KMS-11 (cell line): ENCODE data around the gene ANTKMT.

Source experiments
- H2AFZ ChIP-seq: fragments of 200-600 bp; sonication (generic); 2 replicates; pipeline ENCODE4 v1.6.1; 2016; ENCODE audit warnings: antibody characterized with exemption, mixed run types, low read depth
- H3K27ac ChIP-seq: fragments of 200-600 bp; sonication (generic); 2 replicates; pipeline ENCODE4 v1.6.1; 2016; ENCODE audit warnings: mild to moderate bottlenecking, mixed run types
- H3K27me3 ChIP-seq: fragments of 200-600 bp; sonication (generic); 2 replicates; pipeline ENCODE4 v1.6.1; 2017; ENCODE audit warnings: mild to moderate bottlenecking, low read depth, mixed run types, moderate library complexity; ENCODE audit not compliant: insufficient read depth
- H3K36me3 ChIP-seq: fragments of 200-600 bp; sonication (generic); 2 replicates; pipeline ENCODE4 v1.6.1; 2017; ENCODE audit warnings: mild to moderate bottlenecking, mixed run types; ENCODE audit not compliant: insufficient read depth
- H3K4me1 ChIP-seq: fragments of 200-600 bp; sonication (generic); 2 replicates; pipeline ENCODE4 v1.6.1; 2016; ENCODE audit warnings: mild to moderate bottlenecking, low read depth, mixed run types; ENCODE audit not compliant: poor library complexity, severe bottlenecking
- H3K4me2 ChIP-seq: fragments of 200-600 bp; sonication (generic); 2 replicates; pipeline ENCODE4 v1.7.0; 2016; ENCODE audit warnings: mild to moderate bottlenecking, mixed run types
- H3K4me3 ChIP-seq: fragments of 200-600 bp; sonication (generic); IDR thresholded peaks from 2 replicates; pipeline ENCODE4 v1.6.1; 2017; ENCODE audit warnings: low read depth, low read length, mixed read lengths; ENCODE audit not compliant: insufficient read depth
- H3K79me2 ChIP-seq: fragments of 200-600 bp; sonication (generic); 2 replicates; pipeline ENCODE4 v1.6.1; 2016; ENCODE audit warnings: low read depth, mixed run types; ENCODE audit not compliant: insufficient read depth
- H3K9ac ChIP-seq: fragments of 200-600 bp; sonication (generic); 2 replicates; pipeline ENCODE4 v1.6.1; 2016; ENCODE audit warnings: mild to moderate bottlenecking, mixed run types
- H4K20me1 ChIP-seq: fragments of 200-600 bp; sonication (generic); 2 replicates; pipeline ENCODE4 v1.6.1; 2016; ENCODE audit warnings: mild to moderate bottlenecking, mixed run types; ENCODE audit not compliant: insufficient read depth
- CTCF ChIP-seq: fragments of 200-600 bp; sonication (generic); conservative IDR thresholded peaks from 2 replicates; pipeline ENCODE4 v1.6.1; 2017; ENCODE audit warnings: low read depth, mild to moderate bottlenecking, antibody characterized with exemption, low read length, moderate library complexity, mixed read lengths

ANTKMT gene

DNA sequence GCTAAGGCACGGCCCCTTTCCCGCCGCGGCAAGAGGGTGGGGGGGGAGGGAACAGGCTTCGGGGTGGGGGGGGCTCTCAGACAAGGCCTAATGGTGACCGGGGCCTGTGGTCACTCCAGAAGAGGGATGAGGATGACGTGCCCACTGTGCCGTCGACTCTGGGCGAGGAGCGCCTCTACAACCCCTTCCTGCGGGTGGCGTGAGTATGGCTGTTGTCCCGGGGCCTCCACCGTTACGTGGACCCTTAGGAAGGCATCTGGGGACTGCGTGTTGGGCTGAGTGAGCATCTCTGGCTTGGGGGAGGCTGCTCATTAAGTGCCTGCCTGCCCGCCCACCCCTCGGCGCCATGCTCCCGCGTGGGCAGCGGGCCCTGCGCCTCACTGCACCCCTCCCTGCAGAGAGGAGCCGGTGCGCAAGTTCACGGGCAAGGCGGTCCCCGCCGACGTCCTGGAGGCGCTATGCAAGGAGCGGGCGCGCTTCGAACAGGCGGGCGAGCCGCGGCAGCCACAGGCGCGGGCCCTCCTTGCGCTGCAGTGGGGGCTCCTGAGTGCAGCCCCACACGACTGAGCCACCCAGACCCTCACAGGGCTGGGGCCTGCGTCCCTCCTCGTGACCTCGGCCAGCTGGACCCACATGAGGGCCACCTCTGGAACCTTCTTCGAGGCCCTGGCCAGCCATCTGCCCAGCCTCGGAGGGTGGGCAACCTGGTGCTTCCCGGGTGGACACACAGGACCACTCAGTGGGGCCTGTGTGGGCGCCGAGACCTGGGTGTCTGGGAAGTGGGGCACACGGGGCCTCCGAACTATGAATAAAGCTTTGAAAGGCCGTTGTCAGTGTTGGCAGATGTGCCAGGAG lies 8.2 kb downstream of the ANTKMT start:
- no peaks in the 10 kb centered on the region for H3K27me3 ChIP-seq
- no peaks in the 10 kb centered on the region for H3K36me3 ChIP-seq
- no peak for TF ChIP-seq CTCF
- H3K79me2 ChIP-seq = no peaks in the 10 kb centered on the region
- no peak overlapping the region for H3K9ac ChIP-seq
- no peak overlapping the region for H3K4me3 ChIP-seq
- H4K20me1 ChIP-seq = no peaks in the 10 kb centered on the region
- peaks cover 32% of the 10 kb centered on the region for H3K4me1 ChIP-seq
- H3K27ac ChIP-seq = no peak overlapping the region
- H3K4me2 ChIP-seq = no peak overlapping the region
- no peak overlapping the region for H2AFZ ChIP-seq

GRCh38 chr16:729768-730665 lies 9.1 kb downstream of the ANTKMT start:
- no peaks in the 10 kb centered on the region for H3K36me3 ChIP-seq
- H3K27ac ChIP-seq = no peak overlapping the region
- TF ChIP-seq CTCF = no peak

DNA sequence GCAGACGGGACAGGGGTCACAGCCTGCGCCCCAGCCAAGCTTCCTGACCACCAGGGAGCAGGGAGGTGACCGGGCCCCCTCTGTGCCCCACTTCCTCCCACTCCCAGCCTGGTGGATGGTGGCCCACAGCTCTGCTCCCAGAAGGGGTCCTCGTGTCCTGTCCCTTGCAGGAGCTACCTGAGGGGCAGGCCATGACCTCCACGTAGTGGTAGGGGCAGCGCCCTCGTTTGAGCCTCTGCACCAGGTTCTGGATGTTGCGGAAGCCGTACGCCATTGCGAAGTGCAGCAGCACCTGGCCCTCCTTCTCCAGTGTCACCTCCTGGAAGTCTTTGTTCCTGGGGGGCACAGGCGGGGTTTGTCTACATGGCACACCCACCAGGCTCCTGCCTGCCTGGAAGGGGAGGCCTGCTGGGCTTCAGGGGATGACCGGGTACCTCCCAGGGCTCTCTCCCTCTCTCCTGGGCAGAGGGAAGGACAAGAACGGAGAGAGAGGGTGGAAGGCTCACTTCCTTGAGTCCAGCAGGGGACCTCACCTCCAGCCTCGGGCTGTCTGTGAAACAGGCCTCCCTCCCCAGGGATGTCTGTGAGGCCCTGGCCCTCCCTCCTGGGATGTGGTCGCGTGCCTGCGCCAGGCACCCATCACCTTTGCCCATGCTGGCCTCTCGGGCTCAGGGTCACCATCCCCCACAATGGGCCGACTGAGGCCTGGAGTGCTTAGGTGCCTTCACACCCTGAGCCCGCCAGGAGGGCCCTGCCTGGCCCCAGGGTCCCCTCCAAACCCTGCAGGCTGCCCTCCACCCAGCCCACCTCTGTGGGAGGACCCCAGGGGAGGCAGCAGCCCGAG lies 9.9 kb downstream of the ANTKMT start:
- no peaks in the 10 kb centered on the region for H3K27me3 ChIP-seq
- H3K79me2 ChIP-seq = no peaks in the 10 kb centered on the region
- H3K4me2 ChIP-seq = no peak overlapping the region
- TF ChIP-seq CTCF = no peak
- H4K20me1 ChIP-seq = no peaks in the 10 kb centered on the region
- H3K27ac ChIP-seq = no peak overlapping the region
- H2AFZ ChIP-seq = no peak overlapping the region
- H3K9ac ChIP-seq = no peak overlapping the region
- no peaks in the 10 kb centered on the region for H3K36me3 ChIP-seq
- H3K4me3 ChIP-seq = no peak overlapping the region
- H3K4me1 ChIP-seq = peaks cover 38% of the 10 kb centered on the region

More at GRCh38 chr16:729768-730665, 9.1 kb downstream of the ANTKMT start:
- Histone ChIP-seq H3K4me3 (no peak overlapping the region), H3K79me2 (no peaks in the 10 kb centered on the region), H2AFZ (no peak overlapping the region), H4K20me1 (no peaks in the 10 kb centered on the region), H3K9ac (no peak overlapping the region), H3K4me1 (peaks cover 32% of the 10 kb centered on the region), H3K4me2 (no peak overlapping the region), H3K27me3 (no peaks in the 10 kb centered on the region)

- H3K9ac ChIP-seq = no peak overlapping the region
- no peak overlapping the region for H3K4me2 ChIP-seq
- H2AFZ ChIP-seq = no peak overlapping the region
- no peaks in the 10 kb centered on the region for H3K79me2 ChIP-seq
- H3K4me1 ChIP-seq = peaks cover 44% of the 10 kb centered on the region
- H3K27ac ChIP-seq = no peak overlapping the region
- no peak for TF ChIP-seq CTCF
- no peaks in the 10 kb centered on the region for H4K20me1 ChIP-seq
- H3K27me3 ChIP-seq = no peaks in the 10 kb centered on the region
- H3K36me3 ChIP-seq = no peaks in the 10 kb centered on the region
- H3K4me3 ChIP-seq = no peak overlapping the region
Observed at GRCh38 chr16:732332-732731, 11.4 kb downstream of the ANTKMT start.
